Kidney epithelial cell (primary cell): ENCODE results near the gene ATXN1. TPM values are rescaled to one million over a fixed set of nuclear protein-coding genes. Genes with fewer than 3 reads are reported as not detected.
A peak's percentile ranks its signal among the peaks of the same experiment; 100 is the strongest.

ENCODE experiments used
- DNase-seq: peaks from one replicate; pipeline ENCODE4 v3.0.0-alpha.2; 2010; ENCODE audit warnings: low read depth
- H3K27me3 ChIP-seq: 2 replicates; pipeline ENCODE4 v1.6.0; 2011; ENCODE audit warnings: low read length; ENCODE audit not compliant: control insufficient read depth, insufficient read depth
- H3K36me3 ChIP-seq: 2 replicates; pipeline ENCODE4 v1.5.1; 2011; ENCODE audit warnings: low read length; ENCODE audit not compliant: control insufficient read depth, insufficient read depth
- H3K4me3 ChIP-seq: 2 replicates; pipeline ENCODE4 v1.5.1; 2011; ENCODE audit warnings: low read depth, mild to moderate bottlenecking, control low read depth, low read length
- total RNA-seq: library from RNA; depleted of rRNA; stranded (reverse); fragments of >200 nt; gene quantifications from 2 replicates; pipeline ENCODE4 v1.2.3, GENCODE V29; 2015
- TF ChIP-seq, protein P1 (sequence below): IDR thresholded peaks from 2 replicates; pipeline ENCODE4 v1.5.1; 2011; ENCODE audit warnings: mild to moderate bottlenecking, moderate library complexity, low read length, control low read depth, inconsistent platforms; ENCODE audit not compliant: insufficient read depth, poor library complexity, severe bottlenecking

Gene ATXN1
- total RNA-seq, 1 donor from 2014 or later, result 12.5 TPM

DNA sequence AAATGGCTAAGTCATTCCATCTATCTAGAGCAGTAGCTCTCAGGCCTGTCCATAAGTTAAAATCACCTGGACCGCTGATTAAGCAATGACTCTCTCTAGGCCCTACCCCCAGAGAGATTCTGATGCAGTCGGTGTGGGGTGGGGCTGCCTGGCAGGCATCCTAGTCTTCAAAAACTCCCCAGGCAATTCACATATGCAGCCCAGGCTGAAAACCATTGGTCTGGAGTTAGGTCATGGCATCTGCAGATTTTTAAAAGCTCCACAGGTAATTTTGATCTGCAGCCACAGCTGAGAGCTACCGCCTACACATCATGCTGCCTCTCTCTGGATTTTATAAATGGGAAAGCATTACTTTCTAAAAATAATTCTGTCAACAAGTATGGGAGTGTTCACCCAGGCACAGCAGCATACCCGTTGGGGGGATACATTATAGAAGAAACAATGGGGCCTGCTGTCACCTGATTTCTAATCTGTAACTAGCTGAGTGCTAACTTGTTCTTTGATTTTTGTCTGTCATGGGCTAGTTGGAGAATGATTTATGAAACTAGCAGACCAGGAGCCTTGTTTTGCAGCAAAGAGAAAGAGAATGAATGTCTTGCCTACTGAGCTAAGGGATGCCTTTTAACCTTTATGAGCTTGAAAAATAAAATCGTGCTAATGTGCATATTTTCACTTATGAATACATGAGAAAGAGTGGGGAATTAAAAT, 44.1 kb upstream of the ATXN1 start:
- Histone ChIP-seq H3K27me3 (no peaks in the 10 kb centered on the region), H3K4me3 (no peak overlapping the region), H3K36me3 (no peaks in the 10 kb centered on the region)
- TF ChIP-seq, protein P1, sequence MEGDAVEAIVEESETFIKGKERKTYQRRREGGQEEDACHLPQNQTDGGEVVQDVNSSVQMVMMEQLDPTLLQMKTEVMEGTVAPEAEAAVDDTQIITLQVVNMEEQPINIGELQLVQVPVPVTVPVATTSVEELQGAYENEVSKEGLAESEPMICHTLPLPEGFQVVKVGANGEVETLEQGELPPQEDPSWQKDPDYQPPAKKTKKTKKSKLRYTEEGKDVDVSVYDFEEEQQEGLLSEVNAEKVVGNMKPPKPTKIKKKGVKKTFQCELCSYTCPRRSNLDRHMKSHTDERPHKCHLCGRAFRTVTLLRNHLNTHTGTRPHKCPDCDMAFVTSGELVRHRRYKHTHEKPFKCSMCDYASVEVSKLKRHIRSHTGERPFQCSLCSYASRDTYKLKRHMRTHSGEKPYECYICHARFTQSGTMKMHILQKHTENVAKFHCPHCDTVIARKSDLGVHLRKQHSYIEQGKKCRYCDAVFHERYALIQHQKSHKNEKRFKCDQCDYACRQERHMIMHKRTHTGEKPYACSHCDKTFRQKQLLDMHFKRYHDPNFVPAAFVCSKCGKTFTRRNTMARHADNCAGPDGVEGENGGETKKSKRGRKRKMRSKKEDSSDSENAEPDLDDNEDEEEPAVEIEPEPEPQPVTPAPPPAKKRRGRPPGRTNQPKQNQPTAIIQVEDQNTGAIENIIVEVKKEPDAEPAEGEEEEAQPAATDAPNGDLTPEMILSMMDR, result no peak
- no peak for DNase-seq

DNA sequence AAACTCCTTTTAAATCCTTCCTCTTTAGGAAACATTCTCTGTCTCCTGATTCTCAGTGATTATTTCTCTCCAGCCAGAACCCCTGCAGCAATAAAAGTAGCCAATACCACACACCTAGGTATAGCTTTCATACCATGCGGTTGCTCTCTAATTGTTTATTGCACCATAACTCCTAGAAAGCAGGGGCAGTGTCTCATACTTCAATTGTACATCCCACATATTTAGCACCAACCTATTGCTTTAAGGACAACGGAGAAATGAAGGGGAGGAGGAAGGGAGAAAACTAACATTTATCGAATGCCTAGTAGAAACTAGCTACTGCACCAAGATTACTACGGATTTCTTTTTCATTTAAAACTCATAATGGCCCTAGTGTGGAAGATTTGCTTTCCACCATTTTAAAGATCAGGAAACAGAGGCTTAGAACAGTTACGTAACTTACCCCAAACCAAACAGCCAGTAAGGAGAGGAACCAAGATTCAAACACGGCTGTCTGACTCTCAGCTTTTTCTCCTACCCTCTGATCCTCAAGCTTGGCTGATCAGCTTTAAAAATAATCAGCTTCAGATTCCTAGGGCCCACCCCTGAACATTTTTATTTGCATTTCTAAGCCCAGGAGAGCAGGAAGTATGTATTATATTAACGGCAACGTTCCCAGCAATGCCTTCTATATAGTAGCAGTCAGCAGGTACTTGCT, 43.4 kb upstream of the ATXN1 start:
- Histone ChIP-seq H3K27me3 (no peaks in the 10 kb centered on the region), H3K4me3 (no peak overlapping the region), H3K36me3 (no peaks in the 10 kb centered on the region)
- TF ChIP-seq, protein P1, result no peak
- no peak for DNase-seq

DNA sequence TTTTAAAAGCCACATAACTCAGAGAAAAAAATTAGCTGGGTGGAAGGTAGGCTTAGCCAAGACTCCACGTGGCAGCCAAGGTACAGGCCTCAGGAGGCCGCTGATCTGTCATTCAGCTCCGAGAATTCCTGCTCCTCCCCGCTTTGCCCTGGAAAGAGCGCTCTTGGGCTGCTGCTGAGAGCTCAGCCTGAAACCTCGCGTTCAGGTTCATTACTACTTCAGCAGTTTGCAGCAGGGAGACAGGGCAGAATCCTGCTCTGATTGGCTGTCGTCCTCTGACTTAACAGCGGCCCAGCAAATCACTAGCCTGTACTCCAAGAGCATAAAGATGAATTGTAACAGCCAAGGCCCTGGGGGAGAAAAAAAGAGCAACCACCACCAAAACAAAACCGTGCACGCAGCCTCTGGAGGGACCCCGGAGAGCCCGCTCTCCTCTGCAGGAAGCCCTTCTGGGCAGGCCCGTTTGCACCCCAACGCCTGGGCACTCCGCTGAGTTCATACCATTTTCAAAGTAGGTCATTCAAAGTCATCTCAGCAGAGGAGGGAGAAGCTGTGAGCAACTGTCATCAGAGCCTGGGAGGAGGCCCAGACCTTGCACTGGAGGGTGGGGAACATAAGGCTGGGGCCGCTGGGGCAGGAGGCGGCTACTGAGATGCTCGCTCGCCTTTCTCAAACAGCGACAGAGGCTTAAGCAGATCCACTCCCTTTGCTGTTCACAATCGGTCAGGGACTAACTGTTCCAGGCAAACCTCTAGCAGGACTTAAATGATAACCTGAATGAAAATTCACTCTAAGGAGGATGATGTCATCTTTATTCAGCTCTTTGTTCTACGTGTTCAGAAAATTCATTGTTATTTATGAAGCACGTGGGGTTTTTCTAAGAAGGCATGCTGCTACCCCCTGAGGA, 42.3 kb upstream of the ATXN1 start:
- peak; percentile 56 for DNase-seq
- no peaks in the 10 kb centered on the region for H3K36me3 ChIP-seq
- H3K27me3 ChIP-seq, result no peaks in the 10 kb centered on the region
- H3K4me3 ChIP-seq, result no peak overlapping the region
- TF ChIP-seq, protein P1, result no peak

DNA sequence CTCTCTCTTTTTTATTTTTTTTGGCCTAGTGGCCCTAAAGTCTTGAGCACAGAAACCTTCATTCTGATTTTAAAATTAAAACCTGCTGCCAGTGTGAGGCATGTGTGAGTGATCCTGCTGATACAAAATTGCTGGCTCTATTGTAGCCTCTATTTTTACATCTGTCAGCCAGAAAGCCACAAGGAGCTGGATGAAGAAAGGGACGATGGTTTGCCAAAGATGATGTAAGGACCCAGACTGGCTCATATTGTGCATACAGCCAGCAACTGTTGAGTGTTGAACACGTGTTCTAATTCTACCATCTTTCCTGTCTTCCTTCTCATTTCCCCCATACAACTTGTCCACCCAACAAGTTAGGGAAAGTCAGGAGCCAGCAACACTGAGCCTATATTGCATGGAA, 40.8 kb upstream of the ATXN1 start:
- TF ChIP-seq, protein P1, result no peak
- no peaks in the 10 kb centered on the region for H3K27me3 ChIP-seq
- H3K4me3 ChIP-seq, result no peak overlapping the region
- no peaks in the 10 kb centered on the region for H3K36me3 ChIP-seq
- no peak for DNase-seq

DNA sequence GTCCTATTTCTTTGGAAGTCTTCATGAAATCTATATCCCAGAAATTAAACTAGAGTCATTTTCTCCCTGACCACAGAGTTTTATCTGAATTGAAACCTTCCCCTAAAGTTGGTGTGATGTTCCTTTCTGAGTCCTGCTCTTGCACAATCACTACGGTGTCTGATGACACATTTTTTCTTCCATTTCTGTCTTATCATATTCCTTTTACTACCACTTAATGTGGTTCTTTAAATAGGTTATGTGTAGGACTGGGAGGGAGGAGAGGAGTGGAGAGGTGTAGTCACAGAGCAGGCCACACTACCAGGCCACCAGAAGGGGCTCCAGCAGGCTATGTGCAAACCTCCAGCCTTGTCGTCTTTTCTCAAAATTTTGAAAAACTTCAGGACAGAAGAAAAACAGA, 39.7 kb upstream of the ATXN1 start:
- H3K27me3 ChIP-seq, result no peaks in the 10 kb centered on the region
- TF ChIP-seq, protein P1, result no peak
- H3K4me3 ChIP-seq, result no peak overlapping the region
- H3K36me3 ChIP-seq, result no peaks in the 10 kb centered on the region
- no peak for DNase-seq
